Uterus (tissue), 2 donors: ENCODE results near the gene PPIH.

Experiments
- CTCF ChIP-seq, 4 experiments: fragments of 200-600 bp in 2 of 4; fragments of 450-650 bp in 2 of 4; sonication (generic) in 2 of 4; IDR thresholded peaks; one replicate each; pipeline ENCODE4 v1.5.1; 2016 to 2019; ENCODE audit warnings: antibody characterized with exemption in 4 of 4, mild to moderate bottlenecking in 2 of 4, moderate library complexity in 1 of 4
- POLR2A ChIP-seq, 2 donors: fragments of 450-650 bp; IDR thresholded peaks; one replicate each; pipeline ENCODE4 v1.6.1; 2016; ENCODE audit warnings: antibody characterized with exemption in 2 of 2, mild to moderate bottlenecking in 1 of 2, moderate library complexity in 1 of 2

- no peak for TF ChIP-seq CTCF (IDR thresholded peaks at IDR 0.05)
- no peak for TF ChIP-seq POLR2A (IDR thresholded peaks at IDR 0.05)
Measured at GRCh38 chr1:42639116-42639515, 19.1 kb upstream of the PPIH start.
